HG02943 (cell line): ENCODE measurements around the gene LAMTOR5.
"Not testable (repeated sequence)": the region's sequence is repeated elsewhere in the genome, so short reads cannot be mapped to it uniquely, and the experiment has no call there.

Source experiments
- ATAC-seq: cut with Tn5 transposase; IDR thresholded peaks from one replicate; pipeline ENCODE4 v1.9.1; 2021; ENCODE audit warnings: mild to moderate bottlenecking, low read depth, moderate library complexity; ENCODE audit not compliant: unreplicated experiment

LAMTOR5 gene

DNA sequence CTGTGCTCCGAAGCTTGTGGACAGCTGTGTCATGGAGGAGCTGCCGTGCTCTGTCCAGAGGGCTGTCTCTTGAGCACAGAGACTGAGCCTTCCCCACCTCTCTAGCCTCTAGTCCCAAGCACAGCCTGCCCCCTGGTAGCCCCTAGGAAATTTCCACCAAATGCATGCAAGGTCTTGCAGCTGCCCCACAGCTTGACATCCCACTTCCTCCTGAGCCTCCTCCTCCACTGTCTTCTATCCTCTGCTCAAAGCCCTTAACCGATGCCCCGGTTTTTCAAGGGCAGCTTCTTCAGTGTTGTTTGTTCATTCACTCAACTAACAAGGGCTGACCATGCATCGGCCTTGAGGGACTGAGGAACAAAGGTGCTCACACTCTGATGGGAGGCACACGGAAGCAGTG is 22.9 kb upstream of the LAMTOR5 start:
- no peak for ATAC-seq

- no peak for ATAC-seq
These were observed 21.5 kb upstream of the LAMTOR5 start for GRCh38 chr1:110428946-110429345.

DNA sequence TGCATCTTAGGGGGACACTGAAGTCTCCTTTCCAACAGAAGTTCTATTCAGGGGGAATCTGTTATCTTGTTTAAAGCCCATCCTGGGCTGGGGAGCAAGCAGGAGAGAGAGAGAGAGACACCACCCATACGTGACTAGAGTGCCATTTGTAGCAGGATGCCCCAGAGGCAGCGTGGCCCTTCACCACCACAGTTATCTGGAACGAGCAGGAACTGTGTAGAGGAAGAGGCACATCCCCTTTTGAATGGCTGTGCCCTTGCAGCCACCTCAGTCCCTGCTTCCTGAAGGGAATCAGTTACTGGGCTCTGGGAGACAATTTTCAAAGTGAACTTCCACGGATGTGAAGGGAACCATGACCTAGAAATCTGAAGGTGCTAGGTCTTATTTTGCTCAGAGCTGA is 19.4 kb upstream of the LAMTOR5 start:
- no peak for ATAC-seq

- ATAC-seq = no peak
These were observed 18.2 kb upstream of the LAMTOR5 start for GRCh38 chr1:110425612-110426152.

DNA sequence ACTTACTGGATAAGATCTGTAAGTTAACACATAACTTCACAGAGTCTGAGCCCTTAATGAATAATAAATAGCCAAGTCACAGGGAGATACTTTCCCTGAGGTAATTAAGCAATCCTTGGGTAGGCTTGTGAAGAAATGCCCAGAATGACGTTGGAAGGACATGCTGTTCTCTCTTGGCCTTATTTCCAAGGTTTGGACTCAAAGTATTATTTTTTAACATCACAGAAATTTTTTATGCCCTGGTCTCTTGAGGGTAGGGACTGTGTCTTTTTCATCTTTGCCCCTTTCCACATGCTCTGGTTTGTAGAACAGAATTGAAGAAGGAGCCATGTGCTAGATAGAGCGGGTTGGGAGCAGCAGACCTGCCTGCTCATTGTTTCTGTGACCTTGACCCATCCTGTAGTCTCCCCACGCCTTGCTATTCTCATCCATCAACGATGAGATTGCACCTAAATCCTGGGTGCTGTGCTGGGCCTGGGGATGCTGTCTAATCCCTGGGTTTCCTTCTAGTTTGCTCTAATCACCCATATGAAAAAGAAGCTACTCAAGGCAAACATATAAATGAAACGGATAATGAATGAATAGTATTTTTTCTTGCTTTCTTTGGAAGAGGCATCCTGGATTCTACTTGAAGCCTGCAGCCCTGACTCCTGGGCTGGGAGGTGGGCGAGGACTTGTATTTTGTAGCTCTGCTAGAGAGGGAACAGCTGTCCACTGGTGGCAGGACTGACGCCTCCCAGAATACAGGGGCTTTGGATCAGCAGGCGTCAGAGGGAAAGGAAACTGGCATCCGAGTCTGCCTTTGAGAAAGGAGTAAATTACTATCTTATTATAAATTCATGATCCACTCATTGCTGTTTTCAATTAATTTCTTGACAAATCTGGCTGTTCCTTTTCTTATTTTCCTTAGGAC is 17.5 kb upstream of the LAMTOR5 start:
- no peak for ATAC-seq

DNA sequence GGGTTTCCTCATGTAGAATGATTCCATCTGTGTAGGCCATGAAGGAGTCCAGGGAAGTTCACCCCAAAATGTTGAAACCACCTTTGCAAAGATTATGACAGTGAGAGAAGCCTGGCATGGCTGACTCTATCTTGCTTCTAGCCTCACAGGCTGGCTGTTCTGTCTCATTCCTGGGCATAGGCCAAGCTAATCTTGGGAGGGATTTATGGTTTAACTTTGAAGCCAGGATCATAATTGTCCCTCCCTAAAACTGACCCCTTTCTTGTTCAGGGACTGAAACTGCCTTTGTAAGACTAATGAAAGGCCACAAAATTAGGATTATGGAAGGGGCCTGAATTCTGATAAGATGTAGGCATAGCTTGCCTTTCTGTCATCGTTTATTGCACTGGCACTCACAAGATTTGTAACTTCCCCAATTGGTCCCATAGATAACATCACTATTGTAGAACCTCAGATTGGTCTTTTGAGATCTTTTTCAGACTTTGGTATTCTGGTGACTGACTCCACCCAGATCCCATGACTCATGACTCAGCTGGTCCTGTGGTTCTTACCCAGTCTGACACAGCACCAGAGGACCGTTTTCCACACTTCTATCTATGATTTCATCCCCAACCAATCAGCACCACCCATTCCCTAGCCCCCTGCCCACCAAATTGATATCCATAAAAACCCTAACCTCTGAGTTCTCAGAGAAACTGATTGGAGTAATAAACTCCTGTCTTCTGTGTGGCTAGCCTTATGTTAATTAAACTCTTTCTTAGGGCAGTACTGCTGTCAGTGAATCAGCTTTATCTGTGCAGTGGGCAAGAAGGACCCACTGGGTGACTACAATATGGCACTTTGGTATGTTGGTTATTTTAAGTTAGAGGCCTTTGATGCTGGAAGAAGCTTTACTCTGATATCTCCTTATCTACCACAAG is 13.6 kb upstream of the LAMTOR5 start:
- no peak for ATAC-seq

DNA sequence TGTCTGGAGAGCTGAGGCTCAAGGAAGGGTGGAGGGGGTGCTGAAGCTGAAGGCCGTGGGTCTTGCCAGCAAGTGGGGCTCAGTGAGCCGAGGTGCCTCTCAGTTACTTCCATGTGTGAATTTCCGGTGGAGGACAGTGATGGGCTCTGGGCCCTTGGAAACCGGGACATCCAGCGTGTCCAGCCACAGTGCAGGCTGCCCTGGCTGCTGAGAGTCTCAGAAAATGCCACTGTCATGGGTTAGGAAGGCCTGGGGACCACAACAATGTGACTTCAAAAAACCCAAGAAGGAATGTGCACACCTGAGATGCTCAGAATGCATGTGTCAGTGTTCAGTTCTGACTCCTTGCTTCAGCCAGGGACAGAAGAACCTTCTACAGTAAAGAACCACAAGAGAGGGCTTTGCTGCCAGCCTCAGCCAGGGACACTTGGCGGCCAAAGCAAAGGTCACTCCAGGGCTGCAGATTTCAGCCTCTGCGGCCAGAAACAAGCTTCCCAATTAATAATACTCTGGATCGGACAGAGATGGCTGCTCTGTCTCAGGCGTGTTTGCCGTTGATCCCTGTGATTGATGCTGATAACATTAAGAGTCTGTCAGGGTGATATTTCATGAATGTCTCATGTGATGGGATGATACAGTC is 12.6 kb upstream of the LAMTOR5 start:
- no peak for ATAC-seq

DNA sequence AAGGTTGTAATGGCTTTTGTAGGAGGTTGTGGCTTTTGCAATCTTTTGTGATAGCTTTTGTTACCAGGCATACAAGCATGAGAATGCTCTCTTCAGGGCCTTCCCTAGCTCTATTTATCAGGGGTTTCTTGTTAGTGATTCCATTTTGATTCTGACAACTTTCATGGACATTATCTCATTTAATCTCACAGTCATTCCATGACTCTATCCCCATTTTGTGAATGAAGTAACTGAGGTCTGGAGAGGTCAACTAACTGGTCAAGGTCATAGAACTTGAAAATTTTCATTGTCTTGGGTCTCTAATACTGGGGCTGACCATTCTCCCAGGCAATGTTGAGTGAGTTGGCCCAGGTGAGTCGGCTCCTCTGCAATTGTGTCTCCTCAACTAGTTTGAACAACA is 11.2 kb upstream of the LAMTOR5 start:
- ATAC-seq = no peak

GRCh38 chr1:110413045-110413444 is 5.6 kb upstream of the LAMTOR5 start:
- ATAC-seq = not testable (repeated sequence)

DNA sequence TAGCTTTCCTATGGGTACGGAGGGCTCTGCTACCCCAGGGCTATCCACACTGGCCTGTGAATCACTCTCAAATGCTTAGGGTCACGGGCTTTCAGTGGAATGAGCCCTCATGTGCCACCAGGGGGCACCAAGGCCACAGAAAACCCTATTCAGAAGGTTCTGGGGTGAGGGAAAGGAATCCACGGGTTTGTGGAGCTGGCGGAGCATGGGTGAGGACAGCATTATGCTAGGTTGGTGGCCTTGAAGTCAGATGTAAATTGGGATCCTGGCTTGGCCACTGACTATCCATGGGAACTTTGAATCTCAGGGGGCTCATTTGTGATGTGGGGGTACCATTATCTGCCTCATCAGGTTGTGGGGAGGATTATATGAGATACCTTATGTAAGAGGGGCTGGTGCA is 5.1 kb upstream of the LAMTOR5 start:
- no peak for ATAC-seq

DNA sequence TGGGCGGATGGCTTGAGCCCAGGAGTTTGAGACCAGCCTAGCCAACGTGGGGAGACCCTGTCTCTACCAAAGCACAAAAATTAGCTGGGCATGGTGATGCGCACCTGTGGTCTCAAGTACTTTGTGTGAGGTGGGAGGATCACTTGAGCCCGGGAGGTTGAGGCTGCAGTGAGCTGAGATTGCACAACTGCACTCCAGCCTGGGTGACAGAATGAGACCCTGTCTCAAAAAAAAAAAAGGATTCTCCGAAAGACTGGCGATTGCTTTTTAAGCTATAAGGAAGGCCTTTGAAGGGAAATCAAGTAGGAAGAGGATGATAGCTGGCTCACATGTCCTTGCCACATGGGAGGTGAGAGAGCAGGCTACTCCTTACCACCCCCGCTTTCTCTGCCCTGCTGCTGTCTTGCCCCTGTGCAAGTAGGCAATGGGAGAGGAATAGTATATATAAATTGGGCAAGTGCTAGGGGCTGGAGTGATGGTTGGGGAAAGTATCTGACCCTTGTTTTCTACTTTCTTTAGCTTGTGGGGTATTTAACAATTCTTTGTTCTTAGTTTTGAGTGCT is 3.8 kb upstream of the LAMTOR5 start:
- ATAC-seq = no peak

DNA sequence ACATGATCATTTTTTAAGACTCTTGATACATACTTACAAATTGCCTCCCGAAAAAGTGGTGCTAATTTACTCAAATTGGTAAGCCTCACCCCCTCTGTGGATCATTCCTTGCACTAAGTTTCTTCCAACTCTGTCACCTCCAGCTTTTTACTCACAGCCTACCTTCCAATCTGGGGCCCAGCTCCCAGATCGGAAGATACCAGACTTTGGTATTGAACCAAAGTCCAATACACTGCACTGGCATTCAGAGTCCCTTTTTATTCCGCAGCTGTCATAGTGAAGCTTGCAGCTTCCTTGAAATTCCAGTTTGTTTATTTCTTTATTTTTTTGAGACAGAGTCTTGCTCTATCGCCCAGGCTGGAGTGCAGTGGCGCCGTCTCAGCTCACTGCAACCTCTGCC is 1.8 kb upstream of the LAMTOR5 start:
- no peak for ATAC-seq

DNA sequence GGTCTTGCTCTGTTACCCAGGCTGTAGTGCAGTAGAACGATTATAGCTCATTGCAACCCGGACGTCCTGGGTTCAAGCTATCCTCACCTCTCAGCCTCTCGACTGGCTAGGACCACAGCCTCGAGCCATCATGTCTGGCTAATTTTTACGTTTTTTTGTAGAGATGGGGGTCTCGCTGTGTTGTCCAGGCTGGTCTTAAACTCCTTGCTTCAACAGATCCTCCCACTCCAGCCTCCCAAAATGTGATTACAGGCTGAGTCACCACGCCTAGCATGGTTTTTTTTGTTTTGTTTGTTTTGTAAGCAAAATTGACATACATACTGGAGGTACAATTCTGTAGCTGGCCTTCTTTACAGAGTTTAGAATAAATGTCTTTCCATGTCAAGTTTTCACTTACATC is 994 bp upstream of the LAMTOR5 start:
- no peak for ATAC-seq

DNA sequence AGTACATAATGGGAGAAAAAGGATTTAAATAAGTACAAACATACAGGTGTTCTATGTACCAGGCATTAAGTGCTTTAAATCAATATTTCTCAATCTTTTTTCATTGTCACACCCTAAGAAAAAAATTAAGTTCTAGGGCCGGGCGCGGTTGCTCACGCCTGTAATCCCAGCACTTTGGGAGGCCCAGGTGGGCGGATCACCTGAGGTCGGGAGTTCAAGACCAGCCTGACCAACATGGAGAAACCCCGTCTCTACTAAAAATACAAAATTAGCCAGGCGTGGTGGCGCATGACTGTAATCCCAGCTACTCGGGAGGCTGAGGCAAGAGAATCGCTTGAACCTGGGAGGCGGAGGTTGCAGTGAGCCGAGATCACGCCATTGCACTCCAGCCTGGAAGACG is 1.1 kb downstream of the LAMTOR5 start:
- not testable (repeated sequence) for ATAC-seq

- no peak for ATAC-seq
These were observed 3.1 kb downstream of the LAMTOR5 start for GRCh38 chr1:110404401-110404800.

GRCh38 chr1:110403805-110404204 is 3.7 kb downstream of the LAMTOR5 start:
- ATAC-seq = no peak

DNA sequence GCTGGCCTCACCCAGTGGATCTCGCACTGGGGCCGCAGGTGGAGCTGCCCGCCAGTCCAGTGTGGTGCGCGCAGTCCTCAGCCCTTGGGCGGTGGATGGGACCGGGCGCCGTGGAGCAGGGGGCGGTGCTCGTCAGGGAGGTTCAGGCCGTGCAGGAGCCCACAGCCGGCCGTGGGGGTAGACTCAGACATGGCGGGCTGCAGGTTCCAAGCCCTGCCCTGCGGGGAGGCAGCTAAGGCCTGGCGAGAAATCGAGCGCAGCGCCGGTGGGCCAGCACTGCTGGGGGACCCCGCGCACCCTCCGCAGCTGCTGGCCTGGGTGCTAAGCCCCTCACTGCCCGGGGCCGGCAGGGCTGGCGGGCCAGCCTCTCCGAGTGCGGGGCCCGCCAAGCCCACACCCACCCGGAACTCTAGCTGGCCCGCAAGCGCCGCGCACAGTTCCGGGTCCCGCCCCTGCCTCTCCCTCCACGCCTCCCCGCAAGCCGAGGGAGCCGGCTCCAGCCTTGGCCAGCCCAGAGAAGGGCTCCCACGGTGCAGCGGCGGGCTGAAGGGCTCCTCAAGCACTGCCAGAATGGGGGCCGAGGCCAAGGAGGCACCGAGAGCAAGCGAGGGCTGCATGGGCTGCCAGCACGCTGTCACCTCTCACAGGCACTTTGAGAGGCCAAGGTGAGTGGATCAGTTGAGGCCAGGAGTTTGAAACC is 11.1 kb downstream of the LAMTOR5 start:
- not testable (repeated sequence) for ATAC-seq

DNA sequence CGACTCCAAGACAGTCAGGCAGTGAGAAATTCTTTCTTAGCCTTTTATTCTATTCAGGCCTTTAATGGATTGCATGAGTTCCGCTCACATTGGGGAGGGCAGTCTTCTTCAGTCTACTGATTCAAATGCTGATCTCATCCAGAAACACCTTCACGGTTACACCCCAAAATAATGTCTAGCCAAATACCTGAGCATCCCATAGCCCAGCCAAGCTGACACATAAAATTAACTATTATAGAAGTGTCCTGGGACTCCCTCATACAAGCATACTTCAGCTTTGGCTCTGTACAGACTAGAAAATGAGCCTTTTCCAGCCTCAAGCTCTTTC is 13.0 kb downstream of the LAMTOR5 start:
- ATAC-seq = no peak

DNA sequence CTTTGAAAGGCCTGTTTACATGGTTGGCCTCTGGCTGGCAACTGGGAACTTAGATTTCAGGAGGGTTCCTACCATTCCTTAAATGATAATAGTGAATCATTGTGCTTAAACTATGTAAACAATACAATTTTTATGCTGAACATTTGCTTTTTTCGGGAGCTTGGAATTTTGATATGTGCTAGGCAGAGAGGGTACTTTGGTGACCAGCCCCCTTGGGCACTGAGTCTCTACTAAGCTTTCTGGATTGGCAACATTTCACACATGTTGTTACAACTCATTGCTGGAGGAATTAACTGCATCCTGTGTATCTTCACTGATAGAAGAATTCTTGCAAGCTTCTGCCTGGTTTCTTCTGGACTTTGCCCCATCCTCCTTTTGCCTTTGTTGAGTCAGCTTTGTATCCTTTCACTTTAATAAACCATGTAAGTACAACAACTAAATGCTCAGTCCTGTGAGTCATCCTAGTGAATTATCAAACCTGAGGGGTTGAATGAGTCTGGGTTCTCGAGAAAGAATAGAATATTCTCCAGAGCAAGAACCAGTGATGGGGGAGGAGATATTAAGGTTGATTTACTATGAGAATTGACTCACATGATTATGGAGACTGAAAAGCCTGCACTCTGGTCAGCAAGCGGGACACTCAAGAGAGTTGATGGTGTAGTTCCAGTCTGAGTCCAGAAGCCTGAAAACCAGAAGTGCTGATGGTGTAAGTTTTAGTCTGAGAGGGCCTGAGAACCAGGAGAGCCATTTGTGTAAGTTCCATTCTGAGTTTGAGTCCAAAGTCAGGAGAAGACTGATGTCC is 13.6 kb downstream of the LAMTOR5 start:
- ATAC-seq = no peak
